ENCODE data around the gene ZBTB1.

ZBTB1 gene

DNA sequence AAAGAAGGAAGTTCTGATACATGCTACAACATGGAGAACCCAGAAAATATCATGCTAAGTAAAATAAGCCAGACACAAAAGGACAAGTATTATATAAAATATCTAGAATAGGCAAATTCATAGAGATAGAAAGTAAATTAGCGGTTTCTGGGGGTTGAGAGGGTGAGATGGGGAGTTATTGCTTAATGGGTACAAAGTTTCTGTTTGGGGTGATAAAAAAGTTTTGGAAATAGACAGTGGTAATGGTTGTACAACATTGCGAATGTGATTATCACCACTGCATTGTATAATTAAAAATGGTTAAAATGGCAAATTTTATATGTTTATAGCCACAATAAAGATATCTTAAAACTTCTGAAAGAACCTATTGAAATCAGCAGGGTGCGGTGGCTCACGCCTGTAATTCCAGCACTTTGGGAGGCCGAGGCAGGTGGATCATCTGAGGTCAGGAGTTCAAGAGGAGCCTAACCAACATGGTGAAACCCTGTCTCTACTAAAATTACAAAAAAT, 15.9 kb upstream of the ZBTB1 start:
- WGBS (ENCODE audit: extremely low coverage, insufficient coverage, low lambda C conversion rate) = 100% methylated on average over 1 of the region's 5 CpGs
- Histone ChIP-seq H3K18ac (ENCODE audit: low read length) (no peak overlapping the region), H2BK120ac (ENCODE audit: low read depth, low read length) (no peak overlapping the region), H3K36me3 (ENCODE audit: control insufficient read depth, insufficient read depth, low read length) (no peaks in the 10 kb centered on the region), H4K5ac (ENCODE audit: low read length) (no peak overlapping the region), H3K4me3 (ENCODE audit: low read length) (no peak overlapping the region), H2BK5ac (ENCODE audit: low read length) (no peak overlapping the region), H4K8ac (ENCODE audit: low read depth, low read length) (no peak overlapping the region), H3K79me1 (ENCODE audit: low read length) (no peaks in the 10 kb centered on the region), H3K4me1 (ENCODE audit: control insufficient read depth, low read depth, low read length) (no peaks in the 10 kb centered on the region), H3K4me2 (ENCODE audit: low read length) (no peak overlapping the region), H3K9ac (ENCODE audit: low read length) (no peak overlapping the region), H3K27me3 (ENCODE audit: insufficient read depth, low read length, poor library complexity) (no peaks in the 10 kb centered on the region), H2BK15ac (replicated peaks; ENCODE audit: low read depth) (no peak overlapping the region), H3K27ac (ENCODE audit: low read depth, low read length) (no peak overlapping the region), H3K4ac (ENCODE audit: low read depth, low read length) (no peak overlapping the region), H3K79me2 (ENCODE audit: control insufficient read depth, insufficient read depth, low read length) (no peaks in the 10 kb centered on the region), H3K23ac (ENCODE audit: low read length) (no peak overlapping the region), H2AK5ac (ENCODE audit: low read length) (no peak overlapping the region), H3K56ac (ENCODE audit: low read length) (no peak overlapping the region)
- no peak for DNase-seq

DNA sequence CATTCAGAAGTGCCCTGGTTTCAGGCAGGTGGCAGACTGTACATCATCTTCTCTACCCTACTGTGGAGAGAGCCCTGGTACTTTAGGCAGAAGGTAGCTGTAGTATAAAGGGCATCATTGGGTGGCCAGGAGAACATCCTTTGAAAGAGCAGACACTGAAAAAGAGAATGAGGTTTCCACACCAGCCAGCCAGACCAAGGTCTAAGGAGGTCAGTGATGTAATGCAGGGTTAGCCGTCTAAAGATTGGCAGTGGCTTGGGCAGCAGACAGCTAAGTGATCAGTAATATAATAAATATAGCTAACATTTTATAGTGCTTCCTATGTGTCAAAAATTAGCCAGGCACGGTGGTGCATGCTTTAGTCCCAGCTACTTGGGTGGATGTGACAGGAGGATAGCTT, 12.9 kb upstream of the ZBTB1 start:
- no peaks in the 10 kb centered on the region for H3K36me3 ChIP-seq (ENCODE audit: control insufficient read depth, insufficient read depth, low read length)
- no peak overlapping the region for H3K4me3 ChIP-seq (ENCODE audit: low read length)
- H3K4me2 ChIP-seq (ENCODE audit: low read length) = no peak overlapping the region
- no peak overlapping the region for H2BK15ac ChIP-seq (replicated peaks; ENCODE audit: low read depth)
- no peak overlapping the region for H3K23ac ChIP-seq (ENCODE audit: low read length)
- no peaks in the 10 kb centered on the region for H3K79me2 ChIP-seq (ENCODE audit: control insufficient read depth, insufficient read depth, low read length)
- no peak for DNase-seq
- no peak overlapping the region for H2BK120ac ChIP-seq (ENCODE audit: low read depth, low read length)
- H3K4ac ChIP-seq (ENCODE audit: low read depth, low read length) = no peak overlapping the region
- no peak overlapping the region for H4K5ac ChIP-seq (ENCODE audit: low read length)
- no CpG with 5 or more reads among the region's 2 CpGs for WGBS (ENCODE audit: extremely low coverage, insufficient coverage, low lambda C conversion rate)
- no peak overlapping the region for H2BK5ac ChIP-seq (ENCODE audit: low read length)
- no peak overlapping the region for H4K8ac ChIP-seq (ENCODE audit: low read depth, low read length)
- H3K4me1 ChIP-seq (ENCODE audit: control insufficient read depth, low read depth, low read length) = no peaks in the 10 kb centered on the region
- no peak overlapping the region for H3K9ac ChIP-seq (ENCODE audit: low read length)
- no peak overlapping the region for H3K56ac ChIP-seq (ENCODE audit: low read length)
- H2AK5ac ChIP-seq (ENCODE audit: low read length) = no peak overlapping the region
- H3K27ac ChIP-seq (ENCODE audit: low read depth, low read length) = no peak overlapping the region
- H3K27me3 ChIP-seq (ENCODE audit: insufficient read depth, low read length, poor library complexity) = no peaks in the 10 kb centered on the region
- H3K18ac ChIP-seq (ENCODE audit: low read length) = no peak overlapping the region
- no peaks in the 10 kb centered on the region for H3K79me1 ChIP-seq (ENCODE audit: low read length)

DNA sequence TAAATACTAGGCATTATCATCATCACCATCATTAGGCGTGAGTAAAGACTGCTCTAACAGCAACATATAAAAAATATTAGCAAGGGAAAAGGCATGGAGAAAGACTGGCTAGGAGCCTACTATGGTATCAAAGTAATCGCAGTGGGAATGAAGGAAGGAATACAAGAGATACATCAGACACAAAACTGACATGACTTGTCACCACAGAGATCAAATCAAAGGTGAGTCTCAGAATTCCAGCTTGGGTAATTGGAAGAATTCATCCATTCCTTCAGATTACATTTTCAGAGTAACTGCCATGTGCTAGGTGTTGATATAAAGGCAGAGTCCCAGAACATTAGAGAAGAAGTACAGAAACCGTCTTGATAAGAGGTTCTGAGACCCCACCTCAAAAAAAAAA, 11.1 kb upstream of the ZBTB1 start:
- Histone ChIP-seq H3K79me2 (ENCODE audit: control insufficient read depth, insufficient read depth, low read length) (no peaks in the 10 kb centered on the region), H3K4me2 (ENCODE audit: low read length) (no peak overlapping the region), H3K18ac (ENCODE audit: low read length) (no peak overlapping the region), H4K8ac (ENCODE audit: low read depth, low read length) (no peak overlapping the region), H3K36me3 (ENCODE audit: control insufficient read depth, insufficient read depth, low read length) (no peaks in the 10 kb centered on the region), H3K56ac (ENCODE audit: low read length) (no peak overlapping the region), H4K5ac (ENCODE audit: low read length) (no peak overlapping the region), H2AK5ac (ENCODE audit: low read length) (no peak overlapping the region), H3K27me3 (ENCODE audit: insufficient read depth, low read length, poor library complexity) (no peaks in the 10 kb centered on the region), H3K4me3 (ENCODE audit: low read length) (no peak overlapping the region), H3K4me1 (ENCODE audit: control insufficient read depth, low read depth, low read length) (no peaks in the 10 kb centered on the region), H3K4ac (ENCODE audit: low read depth, low read length) (no peak overlapping the region), H3K23ac (ENCODE audit: low read length) (no peak overlapping the region), H3K79me1 (ENCODE audit: low read length) (no peaks in the 10 kb centered on the region), H2BK120ac (ENCODE audit: low read depth, low read length) (no peak overlapping the region), H2BK15ac (replicated peaks; ENCODE audit: low read depth) (no peak overlapping the region), H2BK5ac (ENCODE audit: low read length) (no peak overlapping the region), H3K9ac (ENCODE audit: low read length) (no peak overlapping the region), H3K27ac (ENCODE audit: low read depth, low read length) (no peak overlapping the region)
- no peak for DNase-seq
- no CpG with 5 or more reads among the region's 3 CpGs for WGBS (ENCODE audit: extremely low coverage, insufficient coverage, low lambda C conversion rate)

DNA sequence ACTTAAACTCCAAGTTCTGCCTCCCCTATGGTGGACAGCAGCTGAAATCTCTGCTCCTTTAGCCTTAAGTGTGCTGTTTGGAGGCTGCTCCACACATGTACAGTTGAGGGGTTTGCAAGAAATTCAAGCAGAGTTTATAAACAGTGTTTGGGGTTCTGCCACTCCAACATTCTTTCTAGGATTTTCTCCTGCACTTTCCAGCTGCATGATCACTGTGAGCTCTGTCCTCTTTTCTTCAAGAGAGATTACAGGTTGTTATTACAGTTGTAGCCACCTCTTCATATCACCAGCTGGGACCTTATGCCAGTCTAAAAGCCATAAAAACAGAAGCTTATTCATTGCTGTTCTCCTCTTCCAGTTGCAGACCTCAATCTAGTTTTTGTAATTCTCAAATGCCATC, 9.3 kb upstream of the ZBTB1 start:
- Histone ChIP-seq H3K56ac (ENCODE audit: low read length) (no peak overlapping the region), H3K23ac (ENCODE audit: low read length) (no peak overlapping the region), H3K18ac (ENCODE audit: low read length) (no peak overlapping the region), H2BK15ac (replicated peaks; ENCODE audit: low read depth) (no peak overlapping the region), H3K27ac (ENCODE audit: low read depth, low read length) (no peak overlapping the region), H2BK5ac (ENCODE audit: low read length) (no peak overlapping the region), H3K4ac (ENCODE audit: low read depth, low read length) (no peak overlapping the region), H4K8ac (ENCODE audit: low read depth, low read length) (no peak overlapping the region), H3K79me1 (ENCODE audit: low read length) (no peaks in the 10 kb centered on the region), H3K9ac (ENCODE audit: low read length) (no peak overlapping the region), H3K79me2 (ENCODE audit: control insufficient read depth, insufficient read depth, low read length) (no peaks in the 10 kb centered on the region), H3K27me3 (ENCODE audit: insufficient read depth, low read length, poor library complexity) (no peaks in the 10 kb centered on the region), H2BK120ac (ENCODE audit: low read depth, low read length) (no peak overlapping the region), H4K5ac (ENCODE audit: low read length) (no peak overlapping the region), H3K36me3 (ENCODE audit: control insufficient read depth, insufficient read depth, low read length) (no peaks in the 10 kb centered on the region), H3K4me3 (ENCODE audit: low read length) (no peak overlapping the region), H3K4me2 (ENCODE audit: low read length) (no peak overlapping the region), H2AK5ac (ENCODE audit: low read length) (no peak overlapping the region), H3K4me1 (ENCODE audit: control insufficient read depth, low read depth, low read length) (no peaks in the 10 kb centered on the region)
- DNase-seq = no peak

DNA sequence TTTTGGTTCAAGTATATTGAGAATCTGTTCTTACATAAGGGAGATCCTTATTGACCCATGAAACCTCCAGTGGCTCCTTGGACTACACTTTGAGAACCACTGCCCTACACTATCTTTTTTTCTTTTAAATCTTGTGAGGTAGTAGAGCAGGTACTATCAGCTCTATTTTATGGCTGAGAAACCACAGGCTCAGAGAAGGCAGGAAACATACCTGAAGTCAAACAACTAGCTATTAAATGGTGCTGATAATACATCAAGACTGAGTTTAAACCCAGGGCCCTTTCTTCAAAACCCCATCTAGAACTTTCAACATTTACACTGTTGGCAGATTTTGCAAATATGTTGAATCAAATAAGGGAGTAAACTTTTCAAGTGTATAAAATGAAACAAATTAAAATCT, 7.8 kb upstream of the ZBTB1 start:
- H3K79me2 ChIP-seq (ENCODE audit: control insufficient read depth, insufficient read depth, low read length) = no peaks in the 10 kb centered on the region
- H2AK5ac ChIP-seq (ENCODE audit: low read length) = no peak overlapping the region
- no peak overlapping the region for H3K18ac ChIP-seq (ENCODE audit: low read length)
- H3K79me1 ChIP-seq (ENCODE audit: low read length) = no peaks in the 10 kb centered on the region
- no peak overlapping the region for H3K27ac ChIP-seq (ENCODE audit: low read depth, low read length)
- H2BK5ac ChIP-seq (ENCODE audit: low read length) = no peak overlapping the region
- H2BK120ac ChIP-seq (ENCODE audit: low read depth, low read length) = no peak overlapping the region
- no peak overlapping the region for H4K5ac ChIP-seq (ENCODE audit: low read length)
- no peak overlapping the region for H3K56ac ChIP-seq (ENCODE audit: low read length)
- no peaks in the 10 kb centered on the region for H3K36me3 ChIP-seq (ENCODE audit: control insufficient read depth, insufficient read depth, low read length)
- no peak overlapping the region for H3K4ac ChIP-seq (ENCODE audit: low read depth, low read length)
- H3K4me3 ChIP-seq (ENCODE audit: low read length) = no peak overlapping the region
- H4K8ac ChIP-seq (ENCODE audit: low read depth, low read length) = no peak overlapping the region
- peaks cover 4% of the 10 kb centered on the region for H3K4me1 ChIP-seq (ENCODE audit: control insufficient read depth, low read depth, low read length)
- no peak overlapping the region for H2BK15ac ChIP-seq (replicated peaks; ENCODE audit: low read depth)
- DNase-seq = no peak
- H3K4me2 ChIP-seq (ENCODE audit: low read length) = no peak overlapping the region
- H3K27me3 ChIP-seq (ENCODE audit: insufficient read depth, low read length, poor library complexity) = no peaks in the 10 kb centered on the region
- H3K9ac ChIP-seq (ENCODE audit: low read length) = no peak overlapping the region
- H3K23ac ChIP-seq (ENCODE audit: low read length) = no peak overlapping the region

DNA sequence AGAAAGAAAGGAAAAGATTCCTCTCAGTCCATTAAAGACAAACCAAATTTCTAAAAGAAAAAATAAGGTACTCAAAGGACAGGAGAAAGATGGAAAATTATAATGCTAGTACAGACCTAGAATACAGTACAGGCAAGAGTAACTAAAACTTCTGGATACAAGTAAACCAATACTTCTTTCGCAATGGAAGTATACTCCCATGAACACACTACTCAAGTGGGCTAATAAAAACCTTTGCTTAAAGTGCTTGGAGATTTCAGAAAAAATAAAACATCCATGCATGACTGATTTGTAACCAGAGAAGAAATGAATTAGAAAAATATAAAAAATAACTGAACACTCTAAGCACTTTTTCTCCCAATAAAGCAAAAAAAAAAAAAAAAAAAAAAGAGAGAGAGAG, 4.5 kb upstream of the ZBTB1 start:
- Histone ChIP-seq H3K4me1 (ENCODE audit: control insufficient read depth, low read depth, low read length) (peaks cover 9% of the 10 kb centered on the region), H3K18ac (ENCODE audit: low read length) (no peak overlapping the region), H2AK5ac (ENCODE audit: low read length) (no peak overlapping the region), H3K56ac (ENCODE audit: low read length) (no peak overlapping the region), H3K79me1 (ENCODE audit: low read length) (peaks cover 8% of the 10 kb centered on the region), H3K36me3 (ENCODE audit: control insufficient read depth, insufficient read depth, low read length) (no peaks in the 10 kb centered on the region), H4K8ac (ENCODE audit: low read depth, low read length) (no peak overlapping the region), H2BK15ac (replicated peaks; ENCODE audit: low read depth) (no peak overlapping the region), H3K23ac (ENCODE audit: low read length) (no peak overlapping the region), H2BK120ac (ENCODE audit: low read depth, low read length) (no peak overlapping the region), H3K4me2 (ENCODE audit: low read length) (no peak overlapping the region), H3K27me3 (ENCODE audit: insufficient read depth, low read length, poor library complexity) (no peaks in the 10 kb centered on the region), H3K9ac (ENCODE audit: low read length) (no peak overlapping the region), H3K4ac (ENCODE audit: low read depth, low read length) (no peak overlapping the region), H3K4me3 (ENCODE audit: low read length) (no peak overlapping the region), H4K5ac (ENCODE audit: low read length) (no peak overlapping the region), H3K79me2 (ENCODE audit: control insufficient read depth, insufficient read depth, low read length) (no peaks in the 10 kb centered on the region), H2BK5ac (ENCODE audit: low read length) (no peak overlapping the region), H3K27ac (ENCODE audit: low read depth, low read length) (no peak overlapping the region)
- no CpG with 5 or more reads among the region's 1 CpG for WGBS (ENCODE audit: extremely low coverage, insufficient coverage, low lambda C conversion rate)
- DNase-seq = no peak
